ENCODE measurements around the gene CRYGA.
"Not testable (repeated sequence)": the region's sequence is repeated elsewhere in the genome, so short reads cannot be mapped to it uniquely, and the experiment has no call there.

CRYGA gene

DNA sequence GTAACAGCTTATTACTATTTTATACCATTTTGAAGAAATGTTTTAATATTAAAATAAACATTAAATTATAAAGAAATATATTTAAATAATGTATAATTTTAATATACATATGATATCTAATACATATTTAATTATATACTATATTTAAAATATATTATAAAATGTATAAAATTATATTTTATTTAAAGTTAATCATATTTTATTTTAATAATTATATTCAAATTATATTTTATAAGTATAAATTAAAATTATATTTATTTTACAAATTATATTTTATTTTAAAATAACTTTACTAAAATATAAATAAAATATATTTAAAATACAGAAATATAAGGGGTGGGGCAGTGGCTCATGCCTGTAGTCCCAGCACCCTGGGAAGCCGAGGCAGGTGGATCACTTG, 41.1 kb downstream of the CRYGA start:
- TF ChIP-seq, protein P1, sequence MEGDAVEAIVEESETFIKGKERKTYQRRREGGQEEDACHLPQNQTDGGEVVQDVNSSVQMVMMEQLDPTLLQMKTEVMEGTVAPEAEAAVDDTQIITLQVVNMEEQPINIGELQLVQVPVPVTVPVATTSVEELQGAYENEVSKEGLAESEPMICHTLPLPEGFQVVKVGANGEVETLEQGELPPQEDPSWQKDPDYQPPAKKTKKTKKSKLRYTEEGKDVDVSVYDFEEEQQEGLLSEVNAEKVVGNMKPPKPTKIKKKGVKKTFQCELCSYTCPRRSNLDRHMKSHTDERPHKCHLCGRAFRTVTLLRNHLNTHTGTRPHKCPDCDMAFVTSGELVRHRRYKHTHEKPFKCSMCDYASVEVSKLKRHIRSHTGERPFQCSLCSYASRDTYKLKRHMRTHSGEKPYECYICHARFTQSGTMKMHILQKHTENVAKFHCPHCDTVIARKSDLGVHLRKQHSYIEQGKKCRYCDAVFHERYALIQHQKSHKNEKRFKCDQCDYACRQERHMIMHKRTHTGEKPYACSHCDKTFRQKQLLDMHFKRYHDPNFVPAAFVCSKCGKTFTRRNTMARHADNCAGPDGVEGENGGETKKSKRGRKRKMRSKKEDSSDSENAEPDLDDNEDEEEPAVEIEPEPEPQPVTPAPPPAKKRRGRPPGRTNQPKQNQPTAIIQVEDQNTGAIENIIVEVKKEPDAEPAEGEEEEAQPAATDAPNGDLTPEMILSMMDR (IDR thresholded peaks at IDR 0.05; ENCODE audit: insufficient read depth, low read length, missing control alignments) = no peak
- CTCF ChIA-PET = interaction anchor here (1.3 kb wide), 1 partner anchor 20 kb away, joined by 3 read pairs; no protein-coding TSS in a partner anchor
- POLR2A ChIA-PET = no interaction called here
- no peak overlapping the region for H3K4me3 ChIP-seq (ENCODE audit: low read depth, low read length)
- no peak for DNase-seq (ENCODE audit: low read depth, low spot score)

DNA sequence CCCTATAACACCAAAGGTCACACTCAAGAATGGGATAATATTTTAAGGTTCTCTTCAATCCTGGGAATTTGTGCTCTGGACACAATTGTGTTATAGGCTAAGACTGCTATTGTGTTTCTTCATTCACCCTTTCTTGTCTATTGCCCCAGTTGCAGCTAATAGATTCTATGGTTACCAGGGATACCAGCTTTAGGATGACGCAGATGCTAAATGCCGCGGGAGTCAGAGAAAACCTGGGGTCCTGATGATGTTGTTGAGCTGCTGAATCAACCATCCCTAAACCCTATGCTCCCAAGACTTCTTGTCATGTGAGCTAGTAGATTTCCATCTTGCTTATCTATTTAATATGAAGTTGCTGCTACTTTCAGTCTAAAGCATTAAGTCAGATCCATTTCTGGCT, 44.5 kb downstream of the CRYGA start:
- no peak for DNase-seq (ENCODE audit: low read depth, low spot score)
- ChIA-PET CTCF (interaction anchor here (0.9 kb wide), 1 partner anchor 56 kb away, joined by 3 read pairs; no protein-coding TSS in a partner anchor), POLR2A (no interaction called here)
- TF ChIP-seq, protein P1 (IDR thresholded peaks at IDR 0.05; ENCODE audit: insufficient read depth, low read length, missing control alignments) = no peak
- H3K4me3 ChIP-seq (ENCODE audit: low read depth, low read length) = no peak overlapping the region

DNA sequence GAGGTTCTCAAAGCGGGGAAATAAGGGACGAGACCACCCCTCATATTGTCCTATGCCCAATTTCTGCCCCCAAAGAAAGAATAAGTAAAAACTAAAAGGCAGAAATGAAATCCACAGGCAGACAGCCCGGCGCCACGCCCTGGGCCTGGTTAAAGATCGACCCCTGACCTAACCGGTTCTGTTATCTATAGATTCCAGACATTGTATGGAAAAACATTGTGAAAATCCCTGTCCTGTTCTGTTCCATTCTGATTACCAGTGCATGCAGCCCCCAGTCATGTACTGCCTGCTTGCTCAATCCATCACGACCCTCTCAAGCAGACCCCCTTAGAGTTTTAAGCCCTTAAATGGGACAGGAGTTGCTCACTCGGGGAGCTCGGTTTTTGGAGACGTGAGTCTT, 46.0 kb downstream of the CRYGA start:
- CTCF ChIA-PET = not testable (repeated sequence)

DNA sequence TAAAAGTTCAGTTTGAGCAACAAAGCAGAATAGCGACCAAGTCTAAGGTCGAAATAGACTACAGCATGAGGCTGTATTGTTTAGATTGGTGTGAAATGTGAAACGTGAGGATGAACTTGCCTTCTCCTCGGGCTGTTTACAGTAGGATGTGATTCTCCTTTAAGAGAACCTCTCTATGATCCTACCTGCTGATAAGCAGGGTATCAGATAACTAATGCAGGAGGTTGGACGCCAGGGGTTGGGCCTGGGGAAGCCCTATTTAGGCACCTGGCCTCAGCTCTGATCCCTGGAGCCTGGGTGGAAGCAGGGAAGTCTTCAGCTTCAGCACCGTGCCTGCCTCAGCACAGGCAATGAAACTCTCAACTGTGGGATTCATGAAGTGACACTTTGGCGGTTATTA, 50.4 kb downstream of the CRYGA start:
- ChIA-PET POLR2A (no interaction called here), CTCF (no interaction called here)
- DNase-seq (ENCODE audit: low read depth, low spot score) = no peak
- TF ChIP-seq, protein P1 (IDR thresholded peaks at IDR 0.05; ENCODE audit: insufficient read depth, low read length, missing control alignments) = no peak
- no peak overlapping the region for H3K4me3 ChIP-seq (ENCODE audit: low read depth, low read length)

More for the DNA sequence above, 46.0 kb downstream of the CRYGA start:
- POLR2A ChIA-PET; H3K4me3 ChIP-seq (ENCODE audit: low read depth, low read length); DNase-seq (ENCODE audit: low read depth, low spot score): not testable (repeated sequence)

DNA sequence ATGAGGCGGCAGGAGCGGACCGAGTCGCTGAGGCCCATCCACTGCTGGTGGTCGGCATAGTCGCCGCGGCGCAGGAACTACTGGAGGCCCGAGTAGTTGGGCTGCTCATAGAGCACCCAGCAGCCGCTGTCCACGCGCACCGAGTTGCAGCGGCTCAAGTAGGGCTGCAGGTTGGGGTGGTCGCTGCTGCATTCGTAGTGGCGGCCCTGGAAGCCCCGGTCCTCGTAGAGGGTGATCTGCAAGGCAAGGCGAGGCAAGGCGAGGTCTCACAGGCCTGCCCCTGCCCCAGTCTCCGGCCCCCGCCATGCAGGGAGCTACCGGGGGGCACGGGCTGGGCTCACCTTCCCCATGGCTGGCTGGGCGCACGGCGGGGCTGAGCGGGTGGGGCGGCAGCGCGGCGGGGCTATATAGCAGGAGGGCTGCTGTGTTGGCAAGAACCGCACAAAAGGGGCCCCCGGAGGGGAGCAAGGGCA, 51.1 kb downstream of the CRYGA start:
- H3K4me3 ChIP-seq (ENCODE audit: low read depth, low read length); CTCF ChIA-PET; POLR2A ChIA-PET; DNase-seq (ENCODE audit: low read depth, low spot score): not testable (repeated sequence)
